ENCODE measurements around the gene MPZ.
A peak's percentile ranks its signal among the peaks of the same experiment; 100 is the strongest.
"Not testable (repeated sequence)": the region's sequence is repeated elsewhere in the genome, so short reads cannot be mapped to it uniquely, and the experiment has no call there.

MPZ gene

GRCh38 chr1:161309868-161310267 lies at the start of gene MPZ:
Gene MPZ (minus strand): TSS chr1:161309968. CDS start chr1:161309905, 63 bp downstream.
- no peak for DNase-seq

DNA sequence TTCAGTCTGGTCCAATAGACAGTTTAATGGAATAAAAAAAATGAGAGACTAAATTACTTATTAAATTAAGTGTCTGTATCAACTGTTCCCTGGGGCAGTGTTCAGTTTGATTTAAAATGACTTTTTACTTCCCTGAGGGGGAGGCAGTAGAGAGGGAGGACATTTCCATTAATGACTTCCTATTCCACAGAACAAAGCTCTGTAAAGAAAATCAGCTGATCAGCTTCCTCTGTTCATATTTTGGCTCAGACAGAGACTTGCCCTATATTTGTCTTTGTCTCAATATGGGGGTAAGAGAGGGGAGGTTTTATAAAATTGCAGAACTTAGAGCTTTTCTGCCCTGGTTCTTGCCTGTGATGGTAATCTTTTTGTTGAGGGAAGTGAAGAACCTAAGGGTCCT lies 49.5 kb upstream of the MPZ start:
- DNase-seq: no peak

GRCh38 chr1:161357073-161357472 lies 47.3 kb upstream of the MPZ start:
- DNase-seq: no peak

DNA sequence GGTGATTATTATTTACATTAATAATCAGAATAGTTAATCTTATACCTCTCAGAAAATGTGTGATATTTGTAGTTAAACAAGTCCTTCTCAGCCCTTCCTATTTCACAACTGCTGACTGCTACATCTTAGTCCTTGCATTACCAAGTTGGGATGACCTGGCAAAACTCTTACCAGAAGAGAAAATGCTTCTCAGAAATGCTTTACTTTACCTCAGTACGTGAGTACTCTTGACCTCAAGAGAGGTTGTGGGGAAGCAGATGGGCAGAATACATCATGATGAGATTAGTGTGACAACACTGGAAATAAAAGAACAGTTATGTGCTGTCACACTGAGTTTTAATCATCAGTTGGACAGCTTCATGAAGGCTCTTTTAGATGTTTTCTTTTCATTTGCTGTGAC lies 41.7 kb upstream of the MPZ start:
- no peak for DNase-seq

GRCh38 chr1:161350671-161351070 lies 40.9 kb upstream of the MPZ start:
- no peak for DNase-seq

DNA sequence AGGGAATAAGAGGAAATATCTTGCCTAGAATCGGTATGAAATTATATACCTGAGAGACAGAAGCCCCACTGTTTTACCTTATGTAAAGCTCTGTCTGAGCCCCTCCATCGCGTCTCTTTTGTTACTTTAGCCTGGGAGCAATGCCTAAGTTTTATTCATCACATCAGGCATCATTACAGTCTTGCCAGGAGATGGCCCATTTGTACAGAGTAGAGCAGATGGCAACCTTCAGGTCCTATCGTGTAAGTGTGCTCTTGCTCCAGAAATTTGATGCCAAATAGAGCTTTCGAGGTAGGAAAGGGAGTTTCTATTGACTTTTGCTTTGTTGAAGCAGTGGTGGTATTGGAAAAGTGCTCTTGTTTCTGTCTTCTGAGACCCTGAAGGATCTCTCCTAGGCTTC lies 33.1 kb upstream of the MPZ start:
- DNase-seq: no peak

- no peak for DNase-seq
Observed at GRCh38 chr1:161342177-161342576, 32.4 kb upstream of the MPZ start.

DNA sequence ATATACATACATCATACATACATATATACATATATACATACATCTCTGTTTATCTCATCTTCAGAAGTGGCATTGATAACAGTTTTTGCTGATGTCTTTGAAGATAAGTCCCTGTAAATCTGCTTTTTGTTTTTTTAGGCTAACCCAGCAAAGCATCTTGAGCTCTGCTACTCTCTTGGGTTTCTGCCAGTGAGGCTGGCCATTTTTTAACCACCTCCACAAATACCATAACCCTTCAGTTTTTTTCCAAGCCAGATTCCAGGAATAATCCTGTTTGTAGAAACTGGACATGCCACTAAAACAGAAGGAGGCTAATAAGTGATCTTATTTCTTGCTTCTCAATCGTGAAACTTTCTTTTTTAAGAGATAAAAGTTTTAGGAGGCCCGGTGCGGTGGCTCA lies 26.0 kb upstream of the MPZ start:
- DNase-seq: no peak

- DNase-seq: no peak
Observed at GRCh38 chr1:161333166-161333565, 23.4 kb upstream of the MPZ start.

DNA sequence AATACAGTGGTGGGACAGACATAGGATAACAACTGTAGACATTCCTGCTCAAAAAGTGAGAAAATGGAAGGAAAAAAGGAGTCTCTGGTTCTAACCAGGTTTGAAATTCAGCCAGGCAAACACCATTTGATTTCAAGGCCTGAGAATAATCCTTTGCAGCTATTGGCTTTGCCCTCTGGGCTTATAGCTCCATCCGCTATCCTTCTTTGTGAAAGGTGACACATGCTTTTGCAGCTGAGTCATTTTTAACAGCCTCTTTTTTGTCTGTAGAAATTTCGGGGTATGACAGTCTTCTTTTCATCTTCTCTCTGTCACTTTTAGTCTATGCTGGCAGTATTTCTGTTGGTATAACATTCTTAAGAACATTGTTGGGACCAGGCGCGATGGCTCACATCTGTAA lies 20.6 kb upstream of the MPZ start:
- no peak for DNase-seq

DNA sequence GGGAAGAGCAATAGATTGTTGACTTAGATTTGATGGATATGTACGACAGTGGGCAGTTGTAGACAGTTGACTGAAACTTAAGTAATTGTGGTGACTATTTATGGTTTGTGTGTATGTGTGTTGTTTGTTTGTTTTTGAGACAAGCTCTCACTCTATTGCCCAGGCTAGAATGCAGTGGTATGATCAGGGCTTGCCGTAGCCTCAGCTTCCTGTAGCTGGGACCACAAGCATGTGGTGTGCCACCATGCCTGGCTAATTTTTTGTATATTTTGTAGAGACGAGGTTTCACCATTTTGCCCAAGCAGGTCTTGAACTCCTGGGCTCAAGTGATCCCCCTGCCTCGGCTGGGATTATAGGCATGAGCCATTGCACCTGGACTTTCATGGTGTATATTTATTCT lies 14.3 kb upstream of the MPZ start:
- no peak for DNase-seq

DNA sequence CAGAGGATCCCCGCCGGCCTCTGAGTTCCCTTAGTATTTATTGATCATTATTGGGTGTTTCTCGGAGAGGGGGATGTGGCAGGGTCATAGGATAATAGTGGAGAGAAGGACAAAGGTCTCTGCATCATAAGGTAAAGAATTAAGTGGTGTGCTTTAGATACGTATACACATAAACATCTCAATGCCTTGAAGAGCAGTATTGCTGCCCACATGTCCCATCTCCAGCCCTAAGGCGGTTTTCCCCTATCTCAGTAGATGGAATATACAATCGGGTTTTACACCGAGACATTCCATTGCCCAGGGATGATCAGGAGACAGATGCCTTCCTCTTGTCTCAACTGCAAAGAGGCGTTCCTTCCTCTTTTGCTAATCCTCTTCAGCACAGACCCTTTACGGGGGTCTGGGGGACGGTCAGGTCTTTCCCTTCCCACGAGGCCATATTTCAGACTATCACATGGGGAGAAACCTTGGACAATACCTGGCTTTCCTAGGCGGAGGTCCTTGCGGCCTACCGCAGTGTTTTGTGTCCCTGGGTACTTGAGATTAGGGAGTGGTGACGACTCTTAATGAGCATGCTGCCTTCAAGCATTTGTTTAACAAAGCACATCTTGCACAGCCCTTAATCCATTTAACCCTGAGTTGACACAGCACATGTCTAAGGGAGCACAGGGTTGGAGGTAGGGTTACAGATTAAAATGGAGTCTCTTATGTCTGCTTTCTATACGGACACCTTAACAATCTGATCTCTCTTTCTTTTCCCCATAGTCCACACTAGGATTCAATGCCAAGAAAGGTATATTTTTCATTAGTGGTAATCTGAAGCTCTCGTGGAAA lies 6.3 kb upstream of the MPZ start:
- DNase-seq: not testable (repeated sequence)

- peak; percentile 94 for DNase-seq
Observed at GRCh38 chr1:161314201-161314981, 4.6 kb upstream of the MPZ start, which contains the start of gene SDHC. Gene SDHC (plus strand): TSS chr1:161314381. CDS start chr1:161314406, 25 bp downstream.

DNA sequence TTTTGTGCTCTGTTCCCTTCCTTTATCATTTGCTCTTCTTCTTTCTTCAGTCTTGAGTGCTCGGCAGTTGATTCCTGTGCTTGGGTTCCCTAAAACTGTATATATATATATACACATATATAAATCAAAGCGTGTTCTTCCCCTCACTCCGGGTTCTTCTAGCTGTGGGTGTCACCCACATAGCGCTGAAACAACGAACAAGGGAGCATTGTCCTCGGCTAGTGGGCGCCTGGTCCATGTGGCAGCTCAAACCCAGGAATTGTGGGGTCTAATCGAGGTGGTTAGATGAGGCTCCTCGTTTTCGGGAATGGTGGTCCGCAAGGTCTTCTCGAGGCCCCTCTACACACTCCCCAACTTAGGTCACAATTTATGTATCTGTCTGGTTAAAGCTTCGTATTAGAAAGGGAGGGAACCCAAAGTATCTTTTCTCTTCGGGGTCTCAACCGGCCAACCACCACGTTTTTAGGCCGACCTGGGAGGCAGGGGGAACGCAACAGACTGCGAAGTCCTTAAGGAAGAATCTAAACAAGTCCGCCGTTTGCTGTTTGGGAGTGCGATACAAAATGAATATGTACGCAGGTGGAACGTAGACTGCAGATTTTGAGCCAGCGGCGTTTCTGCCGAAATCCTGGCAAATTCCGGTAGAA lies 3.9 kb upstream of the MPZ start:
- no peak for DNase-seq

DNA sequence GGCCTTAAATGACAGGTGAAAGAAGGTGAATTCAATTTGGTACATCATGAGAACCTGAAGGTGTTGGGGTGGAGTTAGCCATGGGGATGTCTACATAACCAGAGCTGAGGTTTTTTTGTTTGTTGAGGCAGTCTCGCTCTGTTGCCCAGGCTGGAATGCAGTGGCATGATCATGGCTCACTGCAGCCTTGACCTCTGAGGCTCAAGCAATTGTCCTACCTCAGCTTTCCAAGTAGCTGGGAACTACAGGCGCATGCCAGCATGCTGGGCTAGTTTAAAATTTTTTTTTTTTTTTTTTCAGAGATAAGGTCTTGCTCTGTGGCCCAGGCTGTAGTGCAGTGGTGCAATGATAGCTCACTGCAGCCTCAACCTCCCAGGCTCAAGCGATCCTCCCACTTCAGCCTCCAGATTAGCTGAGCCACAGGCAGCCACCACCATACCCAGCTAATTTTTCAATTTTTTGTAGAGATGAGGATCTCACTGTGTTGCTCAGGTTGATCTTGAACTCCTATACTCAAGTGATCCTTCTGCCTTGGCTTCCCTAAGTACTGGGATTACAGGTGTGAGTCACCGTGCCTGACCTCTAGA lies 1.9 kb upstream of the MPZ start:
- no peak for DNase-seq

GRCh38 chr1:161307892-161308638 lies 1.7 kb downstream of the MPZ start:
- DNase-seq: no peak

DNA sequence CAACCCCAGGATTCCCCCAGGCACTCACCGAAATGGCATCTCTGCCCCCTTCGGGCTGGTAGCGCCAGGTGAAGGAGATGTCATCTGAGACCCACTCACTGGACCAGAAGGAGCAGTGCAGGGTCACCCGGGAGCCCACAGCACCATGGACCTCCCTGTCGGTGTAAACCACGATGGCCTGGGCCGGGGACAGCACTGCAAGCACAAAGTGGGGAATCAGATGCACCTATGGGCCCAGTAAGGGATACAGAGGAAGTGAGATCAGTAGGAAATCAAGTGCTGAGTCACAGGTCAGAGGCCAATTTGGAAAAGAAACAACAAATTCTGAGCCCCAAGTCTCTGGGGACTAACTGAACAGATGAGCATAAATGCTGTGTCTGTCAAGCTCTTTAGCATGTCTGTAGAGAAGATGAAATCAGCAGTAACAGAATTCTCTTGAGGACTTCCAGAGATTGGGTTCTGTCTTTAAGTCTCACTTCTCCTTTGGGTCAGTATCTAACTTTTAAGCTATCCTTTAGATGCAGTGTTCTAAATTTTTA lies 2.5 kb downstream of the MPZ start:
- no peak for DNase-seq

DNA sequence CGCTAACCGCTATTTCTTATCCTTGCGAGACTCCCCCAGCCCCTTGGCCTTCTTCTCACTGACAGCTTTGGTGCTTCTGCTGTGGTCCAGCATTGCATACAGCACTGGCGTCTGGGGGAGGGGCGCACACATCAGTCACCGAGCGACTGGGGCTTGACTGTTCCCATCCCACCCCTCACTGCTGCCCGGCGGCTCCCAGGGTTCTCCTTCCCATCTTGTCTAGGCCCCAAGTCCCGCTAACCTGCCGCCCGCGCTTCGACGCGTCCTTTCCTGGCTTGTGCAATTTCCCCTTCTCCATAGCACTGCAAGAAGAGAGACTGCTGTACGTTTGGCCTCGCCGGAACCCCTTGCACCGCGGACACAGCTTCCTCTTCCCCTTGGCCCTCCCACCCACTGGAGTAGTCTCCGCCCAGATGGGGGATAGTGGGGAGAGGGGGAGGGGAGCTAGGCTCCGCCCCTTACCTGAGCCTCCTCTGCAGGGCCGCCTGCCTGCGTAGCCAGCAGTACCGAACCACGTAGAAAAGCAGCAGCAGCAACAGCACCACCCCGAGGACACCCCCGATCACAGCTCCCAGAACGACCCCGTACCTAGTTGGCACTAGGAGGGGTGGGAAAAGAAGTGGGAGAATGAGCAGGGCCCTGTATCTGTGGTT lies 3.8 kb downstream of the MPZ start:
- peak; percentile 79 for DNase-seq

DNA sequence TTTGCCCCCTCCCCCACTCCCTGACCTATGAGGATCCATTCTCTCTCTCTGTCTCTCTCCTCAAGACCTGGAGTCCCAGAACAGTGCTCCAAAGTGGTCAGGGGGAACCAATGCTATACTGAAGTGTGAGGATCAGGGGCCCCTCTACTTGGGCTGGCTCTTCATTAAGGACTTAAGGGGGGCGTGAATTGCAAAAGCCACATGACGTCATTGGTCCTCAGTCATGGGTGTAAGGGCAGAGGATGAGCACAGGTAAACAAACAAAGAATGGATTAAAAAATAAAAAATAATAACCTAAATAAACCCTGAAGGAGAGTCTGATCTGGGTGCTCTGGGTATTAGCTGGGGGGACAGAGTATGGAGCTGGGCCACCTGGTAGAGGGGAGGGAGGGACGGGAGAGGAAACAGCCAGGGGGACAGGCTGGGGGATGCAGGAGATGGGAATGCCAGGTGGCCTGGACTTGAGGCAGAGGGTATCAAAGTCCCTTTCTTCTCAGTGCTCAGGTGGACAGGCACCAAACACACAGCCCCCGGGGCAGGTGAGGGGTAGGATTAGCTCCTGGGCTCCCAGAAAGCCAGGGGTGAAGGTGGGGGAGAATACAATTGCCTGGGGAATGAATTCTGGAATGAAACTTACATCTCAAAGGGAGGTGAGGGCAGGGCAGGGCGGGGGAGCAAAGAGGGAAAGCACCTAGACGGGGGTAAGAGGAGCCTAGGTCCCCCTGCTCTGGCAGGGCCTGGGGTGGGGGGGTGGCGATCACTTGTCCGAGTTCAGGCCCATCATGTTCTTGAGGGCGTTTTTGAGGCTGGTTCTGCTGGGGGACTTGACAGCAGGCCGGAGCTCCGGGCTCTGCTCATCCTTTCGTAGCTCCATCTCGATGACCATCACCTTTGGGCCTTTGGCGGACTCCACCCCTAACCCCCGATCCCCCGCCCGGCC lies 4.6 kb downstream of the MPZ start:
- no peak for DNase-seq

DNA sequence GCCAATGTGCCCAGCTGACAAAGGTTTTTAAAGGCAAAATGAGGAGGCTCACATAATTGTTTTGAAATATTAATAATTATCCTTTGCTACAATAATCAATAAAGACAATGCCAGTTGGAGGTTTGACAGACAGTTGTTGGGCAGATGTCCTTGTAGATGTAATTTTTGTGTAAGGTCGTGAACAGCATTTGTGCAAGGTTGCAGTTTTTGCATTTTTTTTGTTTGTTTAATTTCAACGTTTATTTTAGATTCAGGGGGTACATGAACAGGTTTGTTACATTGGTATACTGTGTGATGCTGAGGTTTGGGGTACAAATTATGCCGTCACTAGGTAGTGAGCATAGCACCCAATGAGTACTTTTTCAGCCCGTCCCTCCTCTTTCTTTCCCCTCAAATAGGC lies 9.3 kb downstream of the MPZ start:
- DNase-seq: no peak
